Activated CD4-positive, alpha-beta T cell treated with anti-CD3 and anti-CD28 coated beads, Interleukin-2, amount 10 ng/mL, durations not matched to agents 7 days and 5 days (primary cell): ENCODE measurements around the gene RAN. TPM values are rescaled to one million over a fixed set of nuclear protein-coding genes. Genes with fewer than 3 reads are reported as not detected.
A peak's percentile ranks its signal among the peaks of the same experiment; 100 is the strongest.
"Not testable (repeated sequence)": the region's sequence is repeated elsewhere in the genome, so short reads cannot be mapped to it uniquely, and the experiment has no call there.

Source experiments
- CTCF ChIA-PET: fragments of 350-600 bp; sonication (Branson Sonifier 250); formaldehyde crosslinking; loops from one replicate; lab custom pipeline; 2021; ENCODE audit warnings: antibody characterized with exemption; lab: Charles Lee
- POLR2A ChIA-PET: fragments of 350-600 bp; sonication (Branson Sonifier 250); formaldehyde crosslinking; loops from one replicate; lab custom pipeline; 2021; ENCODE audit warnings: antibody characterized with exemption; lab: Charles Lee
- DNase-seq: peaks from one replicate; pipeline ENCODE4 v3.0.0-alpha.2; 2020
- H3K27ac Mint-ChIP-seq: one replicate; pipeline ENCODE4 v1.8.0; 2021; ENCODE audit warnings: mild to moderate bottlenecking, moderate library complexity, mixed read lengths
- H3K27me3 Mint-ChIP-seq: one replicate; pipeline ENCODE4 v1.8.0; 2021; ENCODE audit warnings: mixed read lengths
- H3K36me3 Mint-ChIP-seq: one replicate; pipeline ENCODE4 v1.8.0; 2021; ENCODE audit warnings: low read depth, mixed read lengths
- H3K4me1 Mint-ChIP-seq: one replicate; pipeline ENCODE4 v1.8.0; 2021; ENCODE audit warnings: mixed read lengths
- H3K4me3 Mint-ChIP-seq: one replicate; pipeline ENCODE4 v1.8.0; 2021; ENCODE audit warnings: mild to moderate bottlenecking, moderate library complexity, mixed read lengths
- H3K9me3 Mint-ChIP-seq: one replicate; pipeline ENCODE4 v1.8.0; 2021; ENCODE audit warnings: mixed read lengths
- total RNA-seq, 2 experiments: library from RNA; stranded (reverse); gene quantifications; one replicate each; pipeline ENCODE4 v1.2.3, GENCODE V29; 2021

RAN gene
- total RNA-seq, 2 experiments from 2014 or later: 1,033 to 1,124 TPM

- DNase-seq: no peak
- peaks cover 10% of the 10 kb centered on the region for H3K9me3 Mint-ChIP-seq
- ChIA-PET CTCF (interaction anchor here (1.1 kb wide), 1 partner anchor 12 kb away, joined by 3 read pairs; no protein-coding TSS in a partner anchor), POLR2A (no interaction called here)
- H3K27me3 Mint-ChIP-seq: peaks cover 1% of the 10 kb centered on the region
- H3K27ac Mint-ChIP-seq: no peak overlapping the region
- no peaks in the 10 kb centered on the region for H3K36me3 Mint-ChIP-seq
- H3K4me3 Mint-ChIP-seq: no peak overlapping the region
- H3K4me1 Mint-ChIP-seq: peaks cover 1% of the 10 kb centered on the region
These were observed 12.7 kb upstream of the RAN start for GRCh38 chr12:130859161-130859560.

GRCh38 chr12:130860311-130860710, 11.6 kb upstream of the RAN start:
- Mint-ChIP-seq H3K4me3 (no peak overlapping the region), H3K27ac (no peak overlapping the region), H3K36me3 (no peaks in the 10 kb centered on the region), H3K9me3 (peaks cover 10% of the 10 kb centered on the region), H3K4me1 (peaks cover 1% of the 10 kb centered on the region), H3K27me3 (no peaks in the 10 kb centered on the region)
- DNase-seq: no peak
- ChIA-PET CTCF (interaction anchor here (1.1 kb wide), 1 partner anchor 11 kb away, joined by 3 read pairs; no protein-coding TSS in a partner anchor), POLR2A (no interaction called here)

GRCh38 chr12:130862161-130862560, 9.7 kb upstream of the RAN start:
- peaks cover 5% of the 10 kb centered on the region for H3K9me3 Mint-ChIP-seq
- H3K4me3 Mint-ChIP-seq: no peak overlapping the region
- no peak overlapping the region for H3K27ac Mint-ChIP-seq
- CTCF ChIA-PET: interaction anchor here (0.6 kb wide), 1 partner anchor 8 kb away, joined by 3 read pairs; no protein-coding TSS in a partner anchor
- no peaks in the 10 kb centered on the region for H3K36me3 Mint-ChIP-seq
- H3K4me1 Mint-ChIP-seq: peaks cover 3% of the 10 kb centered on the region
- H3K27me3 Mint-ChIP-seq: no peaks in the 10 kb centered on the region
- DNase-seq: no peak
- POLR2A ChIA-PET: no interaction called here

- H3K27me3 Mint-ChIP-seq, H3K4me3 Mint-ChIP-seq, H3K27ac Mint-ChIP-seq, CTCF ChIA-PET, H3K4me1 Mint-ChIP-seq, DNase-seq, H3K36me3 Mint-ChIP-seq, H3K9me3 Mint-ChIP-seq, POLR2A ChIA-PET: not testable (repeated sequence)
These were observed 9.1 kb upstream of the RAN start for GRCh38 chr12:130862771-130863170.

GRCh38 chr12:130863298-130863697, 8.6 kb upstream of the RAN start:
- H3K27ac Mint-ChIP-seq: no peak overlapping the region
- peaks cover 13% of the 10 kb centered on the region for H3K4me1 Mint-ChIP-seq
- ChIA-PET POLR2A (no interaction called here), CTCF (no interaction called here)
- no peaks in the 10 kb centered on the region for H3K36me3 Mint-ChIP-seq
- H3K27me3 Mint-ChIP-seq: no peaks in the 10 kb centered on the region
- no peaks in the 10 kb centered on the region for H3K9me3 Mint-ChIP-seq
- H3K4me3 Mint-ChIP-seq: no peak overlapping the region
- DNase-seq: no peak

- peak; percentile 12 for DNase-seq
- CTCF ChIA-PET: no interaction called here
- POLR2A ChIA-PET: no interaction called here
- H3K36me3 Mint-ChIP-seq: peaks cover 12% of the 10 kb centered on the region
- H3K27ac Mint-ChIP-seq: peak overlapping the region; percentile 81
- H3K9me3 Mint-ChIP-seq: no peaks in the 10 kb centered on the region
- no peaks in the 10 kb centered on the region for H3K27me3 Mint-ChIP-seq
- H3K4me1 Mint-ChIP-seq: peaks cover 40% of the 10 kb centered on the region
- peak overlapping the region; percentile 6 for H3K4me3 Mint-ChIP-seq
These were observed 3.5 kb upstream of the RAN start for GRCh38 chr12:130868412-130868811.

- DNase-seq: peak; percentile 77
- ChIA-PET POLR2A (interaction anchor here (0.6 kb wide), 1 partner anchor 1238 kb away, joined by 5 read pairs; no protein-coding TSS in a partner anchor), CTCF (interaction anchor here (0.6 to 1.5 kb wide), 6 partner anchors 9 to 76 kb away, joined by 3 to 4 read pairs (median 3); no protein-coding TSS in a partner anchor)
- peak overlapping the region; percentile 98 for H3K27ac Mint-ChIP-seq
- H3K9me3 Mint-ChIP-seq: no peaks in the 10 kb centered on the region
- peak overlapping the region; percentile 83 for H3K4me3 Mint-ChIP-seq
- peaks cover 34% of the 10 kb centered on the region for H3K36me3 Mint-ChIP-seq
- peaks cover 60% of the 10 kb centered on the region for H3K4me1 Mint-ChIP-seq
- no peaks in the 10 kb centered on the region for H3K27me3 Mint-ChIP-seq
These were observed 1.2 kb upstream of the RAN start for GRCh38 chr12:130870442-130871285.

- peak; percentile 40 for DNase-seq
- ChIA-PET POLR2A (no interaction called here), CTCF (no interaction called here)
- Mint-ChIP-seq H3K4me3 (peak overlapping the region; percentile 98), H3K36me3 (peaks cover 52% of the 10 kb centered on the region), H3K27ac (peak overlapping the region; percentile 99), H3K27me3 (no peaks in the 10 kb centered on the region), H3K4me1 (peaks cover 67% of the 10 kb centered on the region), H3K9me3 (no peaks in the 10 kb centered on the region)
These were observed 572 bp downstream of the RAN start for GRCh38 chr12:130872179-130873096.

- DNase-seq: no peak
- CTCF ChIA-PET: interaction anchor here (1.6 kb wide), 1 partner anchor 47 kb away, joined by 4 read pairs; no protein-coding TSS in a partner anchor
- peak overlapping the region; percentile 99 for H3K27ac Mint-ChIP-seq
- no peaks in the 10 kb centered on the region for H3K9me3 Mint-ChIP-seq
- H3K4me1 Mint-ChIP-seq: peaks cover 62% of the 10 kb centered on the region
- H3K27me3 Mint-ChIP-seq: no peaks in the 10 kb centered on the region
- POLR2A ChIA-PET: no interaction called here
- H3K36me3 Mint-ChIP-seq: peaks cover 55% of the 10 kb centered on the region
- H3K4me3 Mint-ChIP-seq: peak overlapping the region; percentile 98
These were observed 1.4 kb downstream of the RAN start for GRCh38 chr12:130873106-130873795.

- no peaks in the 10 kb centered on the region for H3K9me3 Mint-ChIP-seq
- H3K27ac Mint-ChIP-seq: peak overlapping the region; percentile 69
- peaks cover 59% of the 10 kb centered on the region for H3K4me1 Mint-ChIP-seq
- peaks cover 59% of the 10 kb centered on the region for H3K36me3 Mint-ChIP-seq
- peak overlapping the region; percentile 98 for H3K4me3 Mint-ChIP-seq
- POLR2A ChIA-PET: no interaction called here
- CTCF ChIA-PET: interaction anchor here (1.6 kb wide), 1 partner anchor 47 kb away, joined by 4 read pairs; no protein-coding TSS in a partner anchor
- no peaks in the 10 kb centered on the region for H3K27me3 Mint-ChIP-seq
- DNase-seq: no peak
These were observed 2.0 kb downstream of the RAN start for GRCh38 chr12:130873825-130874224.

- peaks cover 59% of the 10 kb centered on the region for H3K36me3 Mint-ChIP-seq
- CTCF ChIA-PET: interaction anchor here (0.6 to 1.6 kb wide), 2 partner anchors 48 to 1834 kb away, joined by 3 to 4 read pairs; no protein-coding TSS in a partner anchor
- H3K27me3 Mint-ChIP-seq: no peaks in the 10 kb centered on the region
- POLR2A ChIA-PET: no interaction called here
- no peak for DNase-seq
- H3K4me1 Mint-ChIP-seq: peaks cover 67% of the 10 kb centered on the region
- H3K9me3 Mint-ChIP-seq: no peaks in the 10 kb centered on the region
- H3K4me3 Mint-ChIP-seq: peak overlapping the region; percentile 98
- no peak overlapping the region for H3K27ac Mint-ChIP-seq
These were observed 2.8 kb downstream of the RAN start for GRCh38 chr12:130874696-130875095.

- ChIA-PET CTCF (no interaction called here), POLR2A (no interaction called here)
- no peaks in the 10 kb centered on the region for H3K9me3 Mint-ChIP-seq
- no peak overlapping the region for H3K27ac Mint-ChIP-seq
- H3K27me3 Mint-ChIP-seq: no peaks in the 10 kb centered on the region
- peaks cover 70% of the 10 kb centered on the region for H3K4me1 Mint-ChIP-seq
- peaks cover 59% of the 10 kb centered on the region for H3K36me3 Mint-ChIP-seq
- peak overlapping the region; percentile 98 for H3K4me3 Mint-ChIP-seq
- DNase-seq: no peak
These were observed 3.3 kb downstream of the RAN start for GRCh38 chr12:130875193-130875592.
